Central memory CD8-positive, alpha-beta T cell (primary cell): ENCODE data around the gene C22orf15.

ENCODE experiments used
- ATAC-seq: fragments of 150-1000 bp; cut with Tn5 transposase; replicated peaks from 2 replicates; pipeline ENCODE4 v1.10.0; 2022; ENCODE audit warnings: mild to moderate bottlenecking, moderate FRiP score, moderate number of reproducible peaks; ENCODE audit not compliant: poor library complexity, severe bottlenecking; ENCODE audit errors: extremely low read depth
- DNase-seq, 2 donors: peaks; one replicate each; pipeline ENCODE4 v3.0.0; 2021; ENCODE audit warnings: low spot score in 2 of 2
- H3K27ac Mint-ChIP-seq: one replicate; pipeline ENCODE4 v1.8.0; 2022; ENCODE audit warnings: low read depth, mild to moderate bottlenecking, moderate library complexity, mixed read lengths
- H3K27me3 Mint-ChIP-seq: one replicate; pipeline ENCODE4 v1.8.0; 2022; ENCODE audit warnings: mixed read lengths
- H3K36me3 Mint-ChIP-seq: one replicate; pipeline ENCODE4 v1.8.0; 2022; ENCODE audit warnings: mild to moderate bottlenecking, moderate library complexity, mixed read lengths; ENCODE audit not compliant: insufficient read depth
- H3K4me1 Mint-ChIP-seq: one replicate; pipeline ENCODE4 v1.8.0; 2022; ENCODE audit warnings: mixed read lengths
- H3K4me3 Mint-ChIP-seq: one replicate; pipeline ENCODE4 v1.8.0; 2022; ENCODE audit warnings: mild to moderate bottlenecking, moderate library complexity, mixed read lengths
- H3K9me3 Mint-ChIP-seq: one replicate; pipeline ENCODE4 v1.8.0; 2022; ENCODE audit warnings: mixed read lengths

C22orf15 gene

GRCh38 chr22:23812378-23812777 lies 49.6 kb downstream of the C22orf15 start:
- no peaks in the 10 kb centered on the region for H3K9me3 Mint-ChIP-seq
- no peaks in the 10 kb centered on the region for H3K27me3 Mint-ChIP-seq
- peaks cover 32% of the 10 kb centered on the region for H3K36me3 Mint-ChIP-seq
- no peak overlapping the region for H3K27ac Mint-ChIP-seq
- H3K4me1 Mint-ChIP-seq = peaks cover 5% of the 10 kb centered on the region
- no peak for ATAC-seq
- DNase-seq = no peak
- H3K4me3 Mint-ChIP-seq = no peak overlapping the region
